T-helper 2 cell treated with Interferon-gamma antibody and Interleukin-4, amounts not matched to agents 5 μg/mL and 100 μg/mL, for 36 hours (primary cell): ENCODE measurements around the gene ARFIP1.
A peak's percentile ranks its signal among the peaks of the same experiment; 100 is the strongest.

Source experiments
- DNase-seq: peaks from one replicate; pipeline ENCODE4 v3.0.0; 2021; ENCODE audit warnings: low spot score
- H3K27ac Mint-ChIP-seq: one replicate; pipeline ENCODE4 v1.8.0; 2021; ENCODE audit warnings: mild to moderate bottlenecking, mixed read lengths
- H3K27me3 Mint-ChIP-seq: one replicate; pipeline ENCODE4 v1.8.0; 2021; ENCODE audit warnings: low read depth, mixed read lengths
- H3K36me3 Mint-ChIP-seq: one replicate; pipeline ENCODE4 v1.8.0; 2021; ENCODE audit warnings: low read depth, mixed read lengths
- H3K4me1 Mint-ChIP-seq: one replicate; pipeline ENCODE4 v1.8.0; 2021; ENCODE audit warnings: low read depth, mixed read lengths
- H3K4me3 Mint-ChIP-seq: one replicate; pipeline ENCODE4 v1.8.0; 2022; ENCODE audit warnings: mild to moderate bottlenecking, moderate library complexity, mixed read lengths
- H3K9me3 Mint-ChIP-seq: one replicate; pipeline ENCODE4 v1.8.0; 2021; ENCODE audit warnings: mixed read lengths

ARFIP1 gene

DNA sequence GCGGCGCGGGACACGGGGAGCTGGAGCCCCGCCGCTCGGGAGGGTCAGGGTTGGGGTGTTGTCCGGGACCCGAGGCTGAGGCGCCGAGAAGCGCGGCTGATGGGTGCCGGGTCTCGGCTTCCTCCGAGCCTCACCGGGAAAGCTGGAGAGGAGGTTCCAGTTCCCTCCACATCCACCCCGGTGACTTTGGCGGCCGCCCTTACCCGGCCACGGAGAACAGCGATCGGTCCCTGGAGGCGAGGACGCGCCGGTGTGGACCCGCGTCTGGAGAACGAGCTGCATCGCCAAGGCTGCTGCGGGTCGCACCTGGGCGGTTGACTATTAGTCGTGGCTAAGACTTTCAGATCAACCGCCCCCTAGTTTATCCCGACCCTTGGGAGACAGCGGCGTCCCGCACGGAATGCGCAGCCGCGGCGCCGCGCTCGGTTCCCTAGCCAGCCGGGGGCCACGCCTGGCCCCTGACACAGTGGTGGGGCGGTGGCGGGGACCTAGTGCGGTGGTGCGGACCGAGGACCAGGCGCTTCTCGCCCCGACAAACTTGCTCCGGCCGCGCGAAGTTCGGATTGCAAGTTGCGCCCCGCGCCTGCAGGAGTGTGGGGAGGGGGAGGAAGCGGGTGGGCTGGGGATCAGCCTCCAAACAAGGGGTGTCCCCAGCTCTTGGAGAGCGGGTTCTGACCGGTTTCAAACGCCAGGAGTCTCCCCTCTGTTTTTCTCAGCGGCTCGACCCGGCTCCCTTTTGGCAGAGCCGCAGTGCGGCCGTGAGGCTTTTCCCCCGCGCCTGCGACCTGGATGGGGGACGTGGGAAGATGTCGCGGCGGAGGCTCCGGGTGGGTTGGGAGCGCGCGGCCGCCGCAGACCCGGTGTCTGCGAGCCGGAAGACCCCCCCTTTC lies 156.9 kb downstream of the ARFIP1 start:
- no peaks in the 10 kb centered on the region for H3K9me3 Mint-ChIP-seq
- peaks cover 3% of the 10 kb centered on the region for H3K36me3 Mint-ChIP-seq
- no peak overlapping the region for H3K27ac Mint-ChIP-seq
- peaks cover 65% of the 10 kb centered on the region for H3K27me3 Mint-ChIP-seq
- peaks cover 18% of the 10 kb centered on the region for H3K4me1 Mint-ChIP-seq
- peak overlapping the region; percentile 49 for H3K4me3 Mint-ChIP-seq
- no peak for DNase-seq

DNA sequence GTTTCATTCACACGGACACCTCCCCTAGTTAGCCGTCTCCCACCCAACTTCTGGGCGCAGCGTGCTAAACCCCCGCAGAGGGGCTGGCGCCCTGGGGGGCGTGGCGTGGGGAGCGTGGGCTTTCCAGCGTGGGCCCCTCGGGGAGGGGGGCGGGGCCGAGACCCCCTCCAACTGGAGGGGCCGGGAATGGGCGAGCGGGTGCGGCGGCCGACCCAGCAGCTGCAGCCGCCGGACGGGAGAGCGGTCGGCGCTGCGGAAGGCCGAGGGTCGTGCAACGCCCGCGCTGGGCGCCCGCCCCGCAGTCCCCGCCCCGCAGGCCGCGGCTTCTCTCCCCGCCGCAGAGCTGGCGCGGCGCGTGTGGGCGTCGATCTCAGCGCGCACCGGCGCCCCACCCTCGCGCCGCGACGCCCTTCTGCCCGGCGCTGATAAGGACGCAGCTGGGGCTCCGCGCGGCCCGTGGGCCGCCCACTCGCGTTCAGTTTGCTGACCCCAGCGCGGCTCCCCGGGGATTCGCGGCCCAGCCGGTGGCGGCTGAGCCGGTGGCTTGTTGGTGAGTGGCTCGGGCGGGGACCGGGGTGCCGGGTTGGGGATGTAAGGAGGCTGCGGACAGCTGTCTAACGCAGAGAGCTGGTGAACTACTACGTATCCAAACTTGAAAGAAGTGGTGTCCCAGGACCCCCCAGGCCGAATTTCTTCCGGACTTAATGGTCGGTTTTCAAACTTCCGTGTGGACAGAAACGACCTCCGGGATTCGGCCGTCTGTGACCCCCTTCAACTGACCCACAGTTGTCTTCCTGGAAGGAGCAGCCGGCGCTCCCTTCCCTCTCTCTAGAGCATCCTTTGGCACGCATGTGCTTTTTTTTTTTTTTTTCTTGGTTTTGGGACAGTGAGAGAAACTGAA lies 157.8 kb downstream of the ARFIP1 start:
- H3K9me3 Mint-ChIP-seq: no peaks in the 10 kb centered on the region
- peaks cover 72% of the 10 kb centered on the region for H3K27me3 Mint-ChIP-seq
- H3K4me1 Mint-ChIP-seq: peaks cover 18% of the 10 kb centered on the region
- peak overlapping the region; percentile 73 for H3K4me3 Mint-ChIP-seq
- DNase-seq: no peak
- peaks cover 3% of the 10 kb centered on the region for H3K36me3 Mint-ChIP-seq
- H3K27ac Mint-ChIP-seq: no peak overlapping the region

DNA sequence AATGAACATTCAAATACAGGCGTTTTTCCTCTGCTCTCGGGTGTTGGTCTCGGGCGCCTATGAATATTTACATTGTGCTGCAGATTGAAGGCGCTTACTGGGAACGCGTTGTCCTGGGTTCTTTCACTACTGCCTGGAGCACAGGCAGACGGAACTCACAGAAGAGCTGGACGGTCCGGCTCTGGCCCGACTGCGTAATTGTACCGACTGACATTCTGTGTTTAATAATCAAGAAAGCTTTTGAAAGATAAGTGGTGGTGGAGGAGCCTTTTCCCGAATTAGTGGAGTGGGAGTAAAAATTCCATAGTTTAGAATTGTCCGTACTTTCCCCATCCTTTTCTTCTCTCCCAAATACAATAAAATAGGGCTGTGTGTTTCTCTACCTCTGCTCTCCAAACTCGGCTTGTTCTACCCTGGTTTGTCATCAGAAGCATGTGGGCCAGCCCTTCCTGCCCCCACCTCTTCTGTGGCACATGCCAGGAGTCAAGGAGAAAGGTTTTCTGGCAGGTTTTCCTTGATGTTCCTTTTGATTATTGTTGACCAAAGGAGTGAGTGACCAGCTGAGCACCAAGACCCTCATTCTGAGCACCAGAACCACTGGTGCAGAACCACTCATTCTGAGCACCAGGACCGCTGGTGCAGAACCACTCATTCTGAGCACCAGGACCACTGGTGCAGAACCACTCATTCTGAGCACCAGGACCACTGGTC lies 158.6 kb downstream of the ARFIP1 start:
- Mint-ChIP-seq H3K36me3 (peaks cover 3% of the 10 kb centered on the region), H3K9me3 (no peaks in the 10 kb centered on the region), H3K4me3 (peak overlapping the region; percentile 73), H3K27ac (no peak overlapping the region), H3K4me1 (peaks cover 18% of the 10 kb centered on the region), H3K27me3 (peaks cover 71% of the 10 kb centered on the region)
- no peak for DNase-seq

- H3K4me1 Mint-ChIP-seq: peaks cover 18% of the 10 kb centered on the region
- no peaks in the 10 kb centered on the region for H3K9me3 Mint-ChIP-seq
- no peak for DNase-seq
- peaks cover 65% of the 10 kb centered on the region for H3K27me3 Mint-ChIP-seq
- no peak overlapping the region for H3K27ac Mint-ChIP-seq
- no peak overlapping the region for H3K4me3 Mint-ChIP-seq
- peaks cover 3% of the 10 kb centered on the region for H3K36me3 Mint-ChIP-seq
These were observed 159.9 kb downstream of the ARFIP1 start for GRCh38 chr4:152939621-152940020.

GRCh38 chr4:152940461-152940860 lies 160.7 kb downstream of the ARFIP1 start:
- no peak for DNase-seq
- Mint-ChIP-seq H3K4me3 (no peak overlapping the region), H3K9me3 (no peaks in the 10 kb centered on the region), H3K27me3 (peaks cover 57% of the 10 kb centered on the region), H3K36me3 (peaks cover 3% of the 10 kb centered on the region), H3K27ac (no peak overlapping the region), H3K4me1 (peaks cover 9% of the 10 kb centered on the region)

- Mint-ChIP-seq H3K27ac (no peak overlapping the region), H3K4me1 (peaks cover 7% of the 10 kb centered on the region), H3K9me3 (no peaks in the 10 kb centered on the region), H3K4me3 (no peak overlapping the region), H3K36me3 (peaks cover 3% of the 10 kb centered on the region), H3K27me3 (peaks cover 59% of the 10 kb centered on the region)
- DNase-seq: no peak
These were observed 161.7 kb downstream of the ARFIP1 start for GRCh38 chr4:152941411-152941810.

- Mint-ChIP-seq H3K27me3 (peaks cover 63% of the 10 kb centered on the region), H3K9me3 (no peaks in the 10 kb centered on the region), H3K36me3 (peaks cover 3% of the 10 kb centered on the region), H3K4me1 (peaks cover 7% of the 10 kb centered on the region), H3K27ac (no peak overlapping the region), H3K4me3 (no peak overlapping the region)
- DNase-seq: no peak
These were observed 162.6 kb downstream of the ARFIP1 start for GRCh38 chr4:152942346-152942745.

DNA sequence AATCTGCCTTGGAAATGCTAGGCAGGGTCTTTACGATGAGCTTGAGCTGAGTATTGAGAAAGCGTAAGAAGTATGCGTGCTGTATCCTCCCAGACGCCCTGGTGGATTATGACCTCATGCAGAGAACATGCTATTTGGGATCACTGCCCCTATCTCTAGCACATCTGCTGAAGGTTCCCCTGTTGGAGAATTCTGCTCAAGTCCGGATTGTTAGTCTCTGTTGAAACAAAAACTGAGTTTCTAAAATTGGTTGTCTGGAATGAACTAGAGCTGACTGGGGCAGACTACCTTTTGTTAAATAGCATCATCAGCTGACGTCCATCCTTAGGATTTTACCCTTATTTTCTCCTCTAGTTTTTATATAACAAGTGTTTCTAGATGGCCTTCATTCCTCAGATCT lies 163.9 kb downstream of the ARFIP1 start:
- H3K36me3 Mint-ChIP-seq: no peaks in the 10 kb centered on the region
- no peaks in the 10 kb centered on the region for H3K9me3 Mint-ChIP-seq
- H3K4me3 Mint-ChIP-seq: no peak overlapping the region
- no peak for DNase-seq
- H3K27me3 Mint-ChIP-seq: peaks cover 59% of the 10 kb centered on the region
- no peak overlapping the region for H3K27ac Mint-ChIP-seq
- H3K4me1 Mint-ChIP-seq: no peaks in the 10 kb centered on the region

DNA sequence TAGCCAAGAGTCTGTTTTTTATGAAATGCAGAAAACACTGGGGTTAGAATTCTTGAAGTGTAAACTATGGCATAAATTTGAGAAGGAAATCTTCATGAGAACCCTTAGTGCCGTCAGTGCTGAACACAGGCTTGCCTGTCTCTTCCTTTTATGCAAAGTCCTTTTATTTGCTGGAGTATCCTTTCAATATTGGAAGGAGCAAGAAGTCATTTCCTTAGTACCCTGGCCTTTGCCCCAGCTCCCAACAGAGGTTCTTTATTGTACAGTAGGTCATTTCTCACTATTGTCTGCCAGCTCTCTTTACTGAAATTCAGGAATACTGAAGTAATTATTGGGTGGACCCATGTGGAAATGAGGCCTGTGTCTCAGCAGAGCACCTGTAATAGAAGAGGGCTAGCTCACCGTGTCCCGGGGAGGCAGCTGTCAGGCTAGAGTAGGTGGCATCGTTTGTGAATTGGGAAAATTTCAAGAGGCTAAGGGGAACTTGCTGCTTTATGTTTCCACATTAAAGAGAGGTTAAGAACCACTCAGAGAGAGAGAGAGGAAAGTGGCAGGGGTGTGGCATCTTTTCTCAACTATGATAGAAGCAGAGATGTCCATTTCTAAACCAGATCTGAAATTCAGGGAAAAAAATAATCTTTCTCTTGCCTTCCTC lies 165.0 kb downstream of the ARFIP1 start:
- no peak overlapping the region for H3K27ac Mint-ChIP-seq
- H3K27me3 Mint-ChIP-seq: peaks cover 48% of the 10 kb centered on the region
- DNase-seq: no peak
- H3K36me3 Mint-ChIP-seq: no peaks in the 10 kb centered on the region
- H3K9me3 Mint-ChIP-seq: no peaks in the 10 kb centered on the region
- no peaks in the 10 kb centered on the region for H3K4me1 Mint-ChIP-seq
- H3K4me3 Mint-ChIP-seq: no peak overlapping the region

GRCh38 chr4:152945639-152946038 lies 165.9 kb downstream of the ARFIP1 start:
- H3K27me3 Mint-ChIP-seq: peaks cover 40% of the 10 kb centered on the region
- H3K27ac Mint-ChIP-seq: no peak overlapping the region
- DNase-seq: no peak
- no peaks in the 10 kb centered on the region for H3K36me3 Mint-ChIP-seq
- H3K4me1 Mint-ChIP-seq: no peaks in the 10 kb centered on the region
- no peak overlapping the region for H3K4me3 Mint-ChIP-seq
- no peaks in the 10 kb centered on the region for H3K9me3 Mint-ChIP-seq

- Mint-ChIP-seq H3K4me1 (no peaks in the 10 kb centered on the region), H3K27ac (no peak overlapping the region), H3K27me3 (peaks cover 39% of the 10 kb centered on the region), H3K9me3 (no peaks in the 10 kb centered on the region), H3K36me3 (no peaks in the 10 kb centered on the region), H3K4me3 (no peak overlapping the region)
- DNase-seq: no peak
These were observed 166.7 kb downstream of the ARFIP1 start for GRCh38 chr4:152946446-152946845.

DNA sequence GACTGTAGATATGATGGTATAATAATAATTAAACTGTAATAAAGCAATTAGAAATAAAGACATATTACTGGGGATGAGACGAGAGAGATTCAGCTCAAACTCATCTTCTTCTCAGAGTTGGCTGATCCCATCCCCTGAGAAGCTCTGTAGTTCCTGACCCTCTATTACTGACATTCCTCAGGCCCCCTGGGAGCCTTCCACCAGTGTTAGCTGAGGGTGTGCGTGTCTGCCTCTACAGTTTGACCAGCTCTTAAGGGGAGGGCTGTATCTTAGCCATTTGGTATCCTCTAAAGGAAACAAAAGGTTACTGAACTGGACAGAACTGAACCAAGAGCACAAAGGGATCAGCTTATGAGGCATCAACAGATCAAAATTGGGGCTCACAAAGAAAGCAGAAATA lies 167.6 kb downstream of the ARFIP1 start:
- Mint-ChIP-seq H3K27me3 (peaks cover 31% of the 10 kb centered on the region), H3K27ac (no peak overlapping the region), H3K4me3 (no peak overlapping the region), H3K4me1 (no peaks in the 10 kb centered on the region), H3K36me3 (no peaks in the 10 kb centered on the region), H3K9me3 (no peaks in the 10 kb centered on the region)
- DNase-seq: no peak

- H3K36me3 Mint-ChIP-seq: no peaks in the 10 kb centered on the region
- no peak for DNase-seq
- H3K9me3 Mint-ChIP-seq: no peaks in the 10 kb centered on the region
- peaks cover 16% of the 10 kb centered on the region for H3K27me3 Mint-ChIP-seq
- H3K27ac Mint-ChIP-seq: no peak overlapping the region
- H3K4me3 Mint-ChIP-seq: no peak overlapping the region
- H3K4me1 Mint-ChIP-seq: no peaks in the 10 kb centered on the region
These were observed 170.2 kb downstream of the ARFIP1 start for GRCh38 chr4:152949930-152950329.
